Nephron (organoid): Measurements from ENCODE around the gene SORL1.

ENCODE experiments used
- H3K27ac Mint-ChIP-seq, 3 experiments: 2 replicates each; pipeline ENCODE4 v1.8.0; 2020; ENCODE audit warnings: mixed read lengths in 3 of 3, mild to moderate bottlenecking in 2 of 3, moderate library complexity in 1 of 3
- H3K27me3 Mint-ChIP-seq: 2 replicates; pipeline ENCODE4 v1.8.0; 2021; ENCODE audit warnings: low read depth, mild to moderate bottlenecking, moderate library complexity, mixed read lengths
- H3K36me3 Mint-ChIP-seq: 2 replicates; pipeline ENCODE4 v1.8.0; 2020; ENCODE audit warnings: low read depth, mixed read lengths
- H3K4me1 Mint-ChIP-seq: 2 replicates; pipeline ENCODE4 v1.8.0; 2020; ENCODE audit warnings: mixed read lengths
- H3K4me3 Mint-ChIP-seq, 3 experiments: 2 replicates each; pipeline ENCODE4 v1.8.0; 2020; ENCODE audit warnings: mild to moderate bottlenecking in 3 of 3, mixed read lengths in 3 of 3, moderate library complexity in 2 of 3
- H3K9me3 Mint-ChIP-seq: 2 replicates; pipeline ENCODE4 v1.8.0; 2020; ENCODE audit warnings: mixed read lengths
- CTCF ChIP-seq, 3 experiments: fragments of 200-600 bp; sonication (generic); IDR thresholded peaks; one replicate each; pipeline ENCODE4 v1.5.0; 2021; ENCODE audit warnings: antibody characterized with exemption in 3 of 3; ENCODE audit not compliant: unreplicated experiment in 3 of 3

SORL1 gene

DNA sequence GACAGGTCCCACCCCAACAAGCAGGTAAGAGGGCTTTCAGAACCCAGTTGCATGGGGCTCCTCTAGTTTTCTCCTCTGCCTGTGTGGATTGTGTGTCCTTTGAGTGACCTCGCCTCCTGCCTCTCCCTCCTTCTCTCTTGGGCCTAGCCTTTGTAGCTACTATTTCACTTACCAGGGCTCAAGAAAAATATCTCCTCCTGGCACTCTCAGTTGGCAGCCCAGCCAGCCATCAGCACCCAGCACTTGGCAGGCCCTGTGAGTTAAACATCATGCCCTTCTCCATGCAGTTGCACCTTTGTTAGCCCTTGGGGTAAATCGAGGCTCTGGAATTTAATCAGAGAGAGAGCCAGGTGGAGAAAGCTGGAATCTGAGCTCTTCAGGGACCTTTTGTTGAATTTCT, 36.1 kb downstream of the SORL1 start:
- H3K27ac Mint-ChIP-seq = peak overlapping the region in 1 of 3 experiments; percentile 53
- H3K9me3 Mint-ChIP-seq = no peaks in the 10 kb centered on the region
- H3K36me3 Mint-ChIP-seq = peaks cover 20% of the 10 kb centered on the region
- H3K4me3 Mint-ChIP-seq = no peak overlapping the region
- no peak for TF ChIP-seq CTCF (IDR thresholded peaks at IDR 0.05; ENCODE audit: unreplicated experiment in 3 of 3)
- H3K27me3 Mint-ChIP-seq = peaks cover 4% of the 10 kb centered on the region
- peaks cover 8% of the 10 kb centered on the region for H3K4me1 Mint-ChIP-seq

- H3K36me3 Mint-ChIP-seq = peaks cover 20% of the 10 kb centered on the region
- H3K4me3 Mint-ChIP-seq = no peak overlapping the region
- no peaks in the 10 kb centered on the region for H3K9me3 Mint-ChIP-seq
- peaks cover 4% of the 10 kb centered on the region for H3K27me3 Mint-ChIP-seq
- peaks cover 8% of the 10 kb centered on the region for H3K4me1 Mint-ChIP-seq
- TF ChIP-seq CTCF (IDR thresholded peaks at IDR 0.05; ENCODE audit: unreplicated experiment in 3 of 3) = no peak
- H3K27ac Mint-ChIP-seq = peak overlapping the region in 1 of 3 experiments; percentile 53
These were observed 36.5 kb downstream of the SORL1 start for GRCh38 chr11:121488641-121489040.

- H3K9me3 Mint-ChIP-seq = no peaks in the 10 kb centered on the region
- TF ChIP-seq CTCF (IDR thresholded peaks at IDR 0.05; ENCODE audit: unreplicated experiment in 3 of 3) = no peak
- H3K4me3 Mint-ChIP-seq = no peak overlapping the region
- H3K4me1 Mint-ChIP-seq = peaks cover 8% of the 10 kb centered on the region
- no peak overlapping the region for H3K27ac Mint-ChIP-seq
- H3K36me3 Mint-ChIP-seq = peaks cover 20% of the 10 kb centered on the region
- H3K27me3 Mint-ChIP-seq = peaks cover 4% of the 10 kb centered on the region
These were observed 37.7 kb downstream of the SORL1 start for GRCh38 chr11:121489823-121490222.

GRCh38 chr11:121494355-121495099, 42.4 kb downstream of the SORL1 start:
- H3K27me3 Mint-ChIP-seq = no peaks in the 10 kb centered on the region
- H3K4me1 Mint-ChIP-seq = no peaks in the 10 kb centered on the region
- H3K9me3 Mint-ChIP-seq = no peaks in the 10 kb centered on the region
- H3K36me3 Mint-ChIP-seq = peaks cover 51% of the 10 kb centered on the region
- no peak overlapping the region for H3K27ac Mint-ChIP-seq
- no peak overlapping the region for H3K4me3 Mint-ChIP-seq
- no peak for TF ChIP-seq CTCF (IDR thresholded peaks at IDR 0.05; ENCODE audit: unreplicated experiment in 3 of 3)

DNA sequence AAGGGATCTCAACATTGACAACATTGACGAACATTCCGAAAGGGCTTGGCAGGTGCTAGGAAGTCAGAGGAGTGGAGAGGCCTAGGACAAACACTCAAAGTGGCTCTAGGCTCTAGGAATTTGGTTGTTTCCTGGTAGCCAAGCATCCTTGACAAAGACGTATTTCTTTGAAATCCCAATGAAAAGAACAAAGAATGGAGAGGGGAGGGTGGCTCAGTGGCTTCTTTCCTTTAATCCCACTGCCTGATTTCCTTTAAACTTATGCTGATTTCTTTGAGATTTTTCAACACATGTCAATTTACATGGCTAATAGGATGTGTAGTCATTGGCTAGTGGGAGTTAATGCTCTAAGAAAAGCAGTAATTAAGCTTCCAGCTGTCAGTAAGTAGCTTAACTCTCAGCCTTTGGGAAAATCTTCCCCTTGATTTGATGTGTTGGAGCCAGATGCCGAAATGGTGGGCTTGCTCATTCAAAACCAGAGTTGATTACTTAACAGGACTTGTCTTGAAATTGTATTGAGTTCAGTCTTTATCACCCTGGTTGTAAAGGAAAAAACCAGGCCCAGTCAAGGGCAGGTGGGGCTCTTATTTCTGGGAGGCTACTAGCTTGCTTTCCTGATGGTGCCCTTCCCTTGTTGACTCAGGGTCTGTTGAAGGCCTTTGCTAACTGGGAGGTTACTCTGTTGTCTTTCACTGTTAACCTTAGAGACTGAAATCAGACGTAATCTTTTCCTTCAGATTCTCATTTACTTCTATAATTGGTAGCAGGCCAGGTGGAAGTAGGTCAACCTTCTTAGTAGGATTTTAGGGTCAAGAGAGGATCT, 45.3 kb downstream of the SORL1 start:
- no peak for TF ChIP-seq CTCF (IDR thresholded peaks at IDR 0.05; ENCODE audit: unreplicated experiment in 3 of 3)
- Mint-ChIP-seq H3K36me3 (peaks cover 56% of the 10 kb centered on the region), H3K4me1 (no peaks in the 10 kb centered on the region), H3K27ac (peak overlapping the region in 1 of 3 experiments; percentile 26), H3K27me3 (no peaks in the 10 kb centered on the region), H3K4me3 (no peak overlapping the region), H3K9me3 (peaks cover 3% of the 10 kb centered on the region)
